ENCODE measurements around the gene PDK2. TPM values are rescaled to one million over a fixed set of nuclear protein-coding genes. Genes with fewer than 3 reads are reported as not detected.

The PDK2 gene
- total and polyA plus RNA-seq, 9 of the 15 experiments (the other 6 are each of a cell fraction or from before 2014, with no cell fraction given), result 0.03 to 2.5 (median 1.4) TPM

GRCh38 chr17:50070908-50071680 lies 24.1 kb upstream of the PDK2 start:
- H3K36me3 ChIP-seq (ENCODE audit: control insufficient read depth, insufficient read depth, low read length), result no peaks in the 10 kb centered on the region

More at GRCh38 chr17:50070908-50071680, 24.1 kb upstream of the PDK2 start:
- in situ Hi-C loops (cut with MboI) (loop anchor here (10.0 kb wide), 1 partner anchor 506 kb away; no protein-coding TSS in a partner anchor), intact Hi-C loops (cut with micrococcal nuclease) (no loop called here)
- H3K9me1 ChIP-seq (ENCODE audit: control insufficient read depth, insufficient read depth, low read length), result no peaks in the 10 kb centered on the region
- ATAC-seq, result no peak
- H4K20me1 ChIP-seq (replicated peaks; ENCODE audit: control insufficient read depth, insufficient read depth, low read length), result peaks cover 3% of the 10 kb centered on the region; the same call in 1 of the 2 replicates
- peaks cover 8 to 58% of the 10 kb centered on the region in 2 experiments; a peak in 4 of 5 replicates for H3K27me3 ChIP-seq (ENCODE audit: control insufficient read depth in 2 of 2, insufficient read depth in 2 of 2, low read length in 2 of 2)
- no peaks in the 10 kb centered on the region for H3K79me2 ChIP-seq (ENCODE audit: control insufficient read depth, insufficient read depth, low read length)
- TF ChIP-seq WHSC1 (IDR thresholded peaks at IDR 0.05; ENCODE audit: low read length), result no peak
- TF ChIP-seq DACH1 (IDR thresholded peaks at IDR 0.05; ENCODE audit: partially characterized antibody), result no peak
- TF ChIP-seq SIRT6 (IDR thresholded peaks at IDR 0.05; ENCODE audit: low read depth, low read length), result no peak
- no peak for TF ChIP-seq ERF (CRISPR knock-in tag; IDR thresholded peaks at IDR 0.05)
- TF ChIP-seq ZNF3 (CRISPR knock-in tag; IDR thresholded peaks at IDR 0.05), result no peak
- TF ChIP-seq RBM25 (IDR thresholded peaks at IDR 0.05; ENCODE audit: low read depth, low read length, severe bottlenecking), result no peak
- no peak for TF ChIP-seq ETV1 (tag; conservative IDR thresholded peaks at IDR 0.05; ENCODE audit: low read depth)
- no peak for TF ChIP-seq TCF7 (IDR thresholded peaks at IDR 0.05; ENCODE audit: borderline replicate concordance)
- TF ChIP-seq RBM22 (IDR thresholded peaks at IDR 0.05; ENCODE audit: low read depth, low read length, poor library complexity, severe bottlenecking), result no peak
- TF ChIP-seq ZNF699 (CRISPR knock-in tag; IDR thresholded peaks at IDR 0.05; ENCODE audit: insufficient replicate concordance), result no peak
- no peak for TF ChIP-seq SRSF3 (IDR thresholded peaks at IDR 0.05; ENCODE audit: insufficient read depth, low read length)
- TF ChIP-seq ZNF696 (CRISPR knock-in tag; conservative IDR thresholded peaks at IDR 0.05), result no peak
- TF ChIP-seq HMBOX1 (IDR thresholded peaks at IDR 0.05), result no peak
- no peak for TF ChIP-seq ESRRB (CRISPR knock-in tag; IDR thresholded peaks at IDR 0.05; ENCODE audit: borderline replicate concordance)
- TF ChIP-seq ZNF436 (CRISPR knock-in tag; IDR thresholded peaks at IDR 0.05), result no peak
- TF ChIP-seq CBX5 (IDR thresholded peaks at IDR 0.05; ENCODE audit: borderline replicate concordance, low read depth), result no peak
- no TSS peak for BruUV-seq (replicated peaks)
- ChIA-PET POLR2A (interaction anchor here (0.5 to 1.1 kb wide), 3 partner anchors 9 to 317 kb away, joined by 3 read pairs; no protein-coding TSS in a partner anchor), CTCF (ENCODE audit: low intra/inter-chr PET ratio) (no interaction called here)
- WGBS (ENCODE audit: insufficient coverage, low coverage, missing lambda C conversion rate), result 0% methylated on average over 16 of the region's 16 CpGs
- no peak for DNase-seq (ENCODE audit: extremely low read depth in 1 of 4, low spot score in 3 of 4)
- H3K9me3 ChIP-seq (replicated peaks; ENCODE audit: control insufficient read depth, insufficient read depth, low read depth, low read length), result no peaks in the 10 kb centered on the region
- no peak overlapping the region for H3K27ac ChIP-seq (ENCODE audit: extremely low read depth, low read depth, low read length)
- no peak overlapping the region for H2AFZ ChIP-seq (ENCODE audit: low read depth, low read length)
- FAIRE-seq, result no peak
- H3K4me1 ChIP-seq (replicated peaks in 1 of 2; ENCODE audit: control insufficient read depth in 2 of 2, insufficient read depth in 2 of 2, low read length in 2 of 2), result peaks cover 0 to under 1% of the 10 kb centered on the region in 2 experiments; a peak in 1 of 5 replicates
- no peak overlapping the region for H3K4me3 ChIP-seq
- H3K4me2 ChIP-seq (ENCODE audit: insufficient read depth, low read length), result no peak overlapping the region
- H3K9ac ChIP-seq (ENCODE audit: insufficient read depth in 1 of 2, low read depth in 2 of 2, low read length in 2 of 2), result no peak overlapping the region

All from K562 (cell line).